ENCODE measurements around the gene WDR6. TPM values are rescaled to one million over a fixed set of nuclear protein-coding genes. Genes with fewer than 3 reads are reported as not detected.
A peak's percentile ranks its signal among the peaks of the same experiment; 100 is the strongest.

Gene WDR6
- total RNA-seq, 1 experiment from 2014 or later: 164 TPM

GRCh38 chr3:49024449-49024848 lies 17.3 kb downstream of the WDR6 start:
- DNase-seq (ENCODE audit: low spot score): no peak
- in situ Hi-C loops (cut with HindIII; ENCODE audit: low sequenced_read_pairs): no loop called here

- in situ Hi-C loops (cut with HindIII; ENCODE audit: low sequenced_read_pairs): no loop called here
- no peak for DNase-seq (ENCODE audit: low spot score)
Measured at GRCh38 chr3:49025005-49025792, 18.0 kb downstream of the WDR6 start.

- no peak for DNase-seq (ENCODE audit: low spot score)
- in situ Hi-C loops (cut with HindIII; ENCODE audit: low sequenced_read_pairs): no loop called here
Measured at GRCh38 chr3:49025793-49026520, 18.8 kb downstream of the WDR6 start.

GRCh38 chr3:49026536-49026935 lies 19.3 kb downstream of the WDR6 start:
- DNase-seq (ENCODE audit: low spot score): no peak
- in situ Hi-C loops (cut with HindIII; ENCODE audit: low sequenced_read_pairs): no loop called here

- DNase-seq (ENCODE audit: low spot score): no peak
- in situ Hi-C loops (cut with HindIII; ENCODE audit: low sequenced_read_pairs): no loop called here
Measured at GRCh38 chr3:49027634-49028033, 20.4 kb downstream of the WDR6 start.

- no peak for DNase-seq (ENCODE audit: low spot score)
- in situ Hi-C loops (cut with HindIII; ENCODE audit: low sequenced_read_pairs): no loop called here
Measured at GRCh38 chr3:49028298-49028672, 21.1 kb downstream of the WDR6 start.

- DNase-seq (ENCODE audit: low spot score): peak; percentile 95
- in situ Hi-C loops (cut with HindIII; ENCODE audit: low sequenced_read_pairs): no loop called here
Measured at GRCh38 chr3:49028673-49029562, 21.7 kb downstream of the WDR6 start, which contains the start of gene IMPDH2. TSS of gene IMPDH2 (minus strand) at chr3:49029398. CDS start at chr3:49029350, 48 bp downstream.

GRCh38 chr3:49029563-49029884 lies 22.3 kb downstream of the WDR6 start:
- in situ Hi-C loops (cut with HindIII; ENCODE audit: low sequenced_read_pairs): no loop called here

GRCh38 chr3:49030321-49030720 lies 23.1 kb downstream of the WDR6 start:
- no peak for DNase-seq (ENCODE audit: low spot score)
- in situ Hi-C loops (cut with HindIII; ENCODE audit: low sequenced_read_pairs): no loop called here

More at GRCh38 chr3:49029563-49029884, 22.3 kb downstream of the WDR6 start:
- DNase-seq (ENCODE audit: low spot score): no peak

GRCh38 chr3:49032646-49033304 lies 25.6 kb downstream of the WDR6 start:
- in situ Hi-C loops (cut with HindIII; ENCODE audit: low sequenced_read_pairs): no loop called here
- no peak for DNase-seq (ENCODE audit: low spot score)

- DNase-seq (ENCODE audit: low spot score): no peak
- in situ Hi-C loops (cut with HindIII; ENCODE audit: low sequenced_read_pairs): no loop called here
Measured at GRCh38 chr3:49034650-49035049, 27.5 kb downstream of the WDR6 start.

GRCh38 chr3:49035281-49035680 lies 28.1 kb downstream of the WDR6 start:
- no peak for DNase-seq (ENCODE audit: low spot score)
- in situ Hi-C loops (cut with HindIII; ENCODE audit: low sequenced_read_pairs): no loop called here

- in situ Hi-C loops (cut with HindIII; ENCODE audit: low sequenced_read_pairs): no loop called here
- DNase-seq (ENCODE audit: low spot score): no peak
Measured at GRCh38 chr3:49053543-49053942, 46.4 kb downstream of the WDR6 start.

GRCh38 chr3:49054344-49054862 lies 47.2 kb downstream of the WDR6 start:
- DNase-seq (ENCODE audit: low spot score): no peak
- in situ Hi-C loops (cut with HindIII; ENCODE audit: low sequenced_read_pairs): no loop called here

GRCh38 chr3:49057268-49057667 lies 50.1 kb downstream of the WDR6 start:
- DNase-seq (ENCODE audit: low spot score): no peak
- in situ Hi-C loops (cut with HindIII; ENCODE audit: low sequenced_read_pairs): no loop called here

GRCh38 chr3:49058011-49058410 lies 50.8 kb downstream of the WDR6 start:
- in situ Hi-C loops (cut with HindIII; ENCODE audit: low sequenced_read_pairs): no loop called here
- no peak for DNase-seq (ENCODE audit: low spot score)
